ENCODE measurements around the gene MAST3.

- TF ChIP-seq CTCF (IDR thresholded peaks at IDR 0.05; ENCODE audit: low read depth, low read length), result no peak
- no peak for TF ChIP-seq EZH2phosphoT487 (IDR thresholded peaks at IDR 0.05; ENCODE audit: low read depth)
Measured at GRCh38 chr19:18117364-18117691, 19.8 kb downstream of the MAST3 start.
